ENCODE results near the gene LIPA.
"Not testable (repeated sequence)": the region's sequence is repeated elsewhere in the genome, so short reads cannot be mapped to it uniquely, and the experiment has no call there.

DNA sequence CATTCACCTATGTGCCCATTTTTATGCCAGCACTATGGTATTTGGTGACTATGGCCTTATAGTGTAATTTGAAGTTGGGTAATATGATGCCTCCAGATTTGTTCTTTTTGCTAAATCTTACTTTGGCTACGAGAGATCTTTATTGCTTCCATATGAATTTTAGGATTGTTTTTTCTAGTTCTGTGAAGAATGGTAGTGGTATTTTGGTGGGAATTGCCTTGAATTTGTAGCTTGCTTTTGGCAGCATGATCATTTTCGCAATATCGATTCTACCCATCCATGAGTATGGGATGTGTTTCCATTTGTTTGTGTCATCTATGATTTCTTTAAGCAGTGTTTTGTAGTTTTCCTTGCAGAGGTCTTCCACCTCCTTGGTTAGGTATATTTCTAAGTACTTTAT is 60.3 kb downstream of the LIPA start:
- not testable (repeated sequence) for TF ChIP-seq JUN (CRISPR knock-in tag; IDR thresholded peaks at IDR 0.05); FOXJ3 (CRISPR knock-in tag; IDR thresholded peaks at IDR 0.05; ENCODE audit: borderline replicate concordance); MAX (CRISPR knock-in tag; IDR thresholded peaks at IDR 0.05); USF2 (CRISPR knock-in tag; IDR thresholded peaks at IDR 0.05); MLX (CRISPR knock-in tag; IDR thresholded peaks at IDR 0.05); STAT6 (CRISPR knock-in tag; conservative IDR thresholded peaks at IDR 0.05; ENCODE audit: low read depth); CREM (CRISPR knock-in tag; IDR thresholded peaks at IDR 0.05); NFYB (CRISPR knock-in tag; conservative IDR thresholded peaks at IDR 0.05; ENCODE audit: low read depth); ATF2 (CRISPR knock-in tag; IDR thresholded peaks at IDR 0.05; ENCODE audit: borderline replicate concordance, low read depth); SMAD4 (CRISPR knock-in tag; IDR thresholded peaks at IDR 0.05); ZNF281 (CRISPR knock-in tag; IDR thresholded peaks at IDR 0.05); E2F5 (CRISPR knock-in tag; IDR thresholded peaks at IDR 0.05)
- TF ChIP-seq, protein P1, sequence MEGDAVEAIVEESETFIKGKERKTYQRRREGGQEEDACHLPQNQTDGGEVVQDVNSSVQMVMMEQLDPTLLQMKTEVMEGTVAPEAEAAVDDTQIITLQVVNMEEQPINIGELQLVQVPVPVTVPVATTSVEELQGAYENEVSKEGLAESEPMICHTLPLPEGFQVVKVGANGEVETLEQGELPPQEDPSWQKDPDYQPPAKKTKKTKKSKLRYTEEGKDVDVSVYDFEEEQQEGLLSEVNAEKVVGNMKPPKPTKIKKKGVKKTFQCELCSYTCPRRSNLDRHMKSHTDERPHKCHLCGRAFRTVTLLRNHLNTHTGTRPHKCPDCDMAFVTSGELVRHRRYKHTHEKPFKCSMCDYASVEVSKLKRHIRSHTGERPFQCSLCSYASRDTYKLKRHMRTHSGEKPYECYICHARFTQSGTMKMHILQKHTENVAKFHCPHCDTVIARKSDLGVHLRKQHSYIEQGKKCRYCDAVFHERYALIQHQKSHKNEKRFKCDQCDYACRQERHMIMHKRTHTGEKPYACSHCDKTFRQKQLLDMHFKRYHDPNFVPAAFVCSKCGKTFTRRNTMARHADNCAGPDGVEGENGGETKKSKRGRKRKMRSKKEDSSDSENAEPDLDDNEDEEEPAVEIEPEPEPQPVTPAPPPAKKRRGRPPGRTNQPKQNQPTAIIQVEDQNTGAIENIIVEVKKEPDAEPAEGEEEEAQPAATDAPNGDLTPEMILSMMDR (IDR thresholded peaks at IDR 0.05) = not testable (repeated sequence)
